ENCODE data around the gene PRAMEF12. TPM values are rescaled to one million over a fixed set of nuclear protein-coding genes. Genes with fewer than 3 reads are reported as not detected.

Gene PRAMEF12
- total and polyA plus RNA-seq, 10 of the 15 experiments (the other 5 are each of a cell fraction or from before 2014, with no cell fraction given) = not detected

- intact Hi-C loops (cut with micrococcal nuclease; ENCODE audit: unreplicated experiment) = no loop called here
- ChIA-PET CTCF (no interaction called here), SMC1A (ENCODE audit: uncharacterized antibody, unreplicated experiment) (no interaction called here), POLR2A (no interaction called here), RAD21 (ENCODE audit: unreplicated experiment) (no interaction called here)
- Histone ChIP-seq H4K20me1 (ENCODE audit: control insufficient read depth, insufficient read depth) (no peaks in the 10 kb centered on the region), H3K27ac (ENCODE audit: control insufficient read depth, insufficient read depth) (no peak overlapping the region), H3K36me3 (ENCODE audit: control insufficient read depth in 2 of 2, insufficient read depth in 2 of 2, low read length in 1 of 2) (no peaks in the 10 kb centered on the region), H3K4me3 (no peak overlapping the region), H3K9ac (ENCODE audit: control insufficient read depth, insufficient read depth, low read length) (no peak overlapping the region), H3K9me3 (replicated peaks; ENCODE audit: control insufficient read depth, insufficient read depth, low read length) (no peaks in the 10 kb centered on the region), H2AFZ (ENCODE audit: control insufficient read depth, low read depth, low read length) (no peak overlapping the region), H3K27me3 (replicated peaks in 1 of 2; ENCODE audit: control insufficient read depth in 2 of 2, insufficient read depth in 2 of 2, low read length in 1 of 2) (peaks cover 1 to 3% of the 10 kb centered on the region in 2 experiments; a peak in 3 of 4 replicates), H3K4me2 (ENCODE audit: control insufficient read depth, insufficient read depth) (no peak overlapping the region), H3K79me2 (ENCODE audit: control insufficient read depth, insufficient read depth, low read length) (no peaks in the 10 kb centered on the region), H3K4me1 (ENCODE audit: control insufficient read depth, insufficient read depth, low read length) (no peaks in the 10 kb centered on the region)
- FAIRE-seq = no peak
- in situ Hi-C loops (cut with MboI) = no loop called here
- no peak for ATAC-seq
- WGBS (ENCODE audit: insufficient coverage, insufficient replicate concordance, low lambda C conversion rate, missing lambda C conversion rate) = 32% methylated on average over 4 of the region's 4 CpGs
- DNase-seq (ENCODE audit: low read depth, low spot score) = no peak
- TF ChIP-seq HSF1 (IDR thresholded peaks at IDR 0.05; ENCODE audit: low read depth, low read length) (no peak), EGR1 (IDR thresholded peaks at IDR 0.05; ENCODE audit: borderline replicate concordance in 1 of 2, low read depth in 2 of 2, low read length in 2 of 2) (no peak), TCF12 (IDR thresholded peaks at IDR 0.05; ENCODE audit: low read depth, low read length) (no peak), EED (IDR thresholded peaks at IDR 0.05; ENCODE audit: low read depth) (no peak), PKNOX1 (IDR thresholded peaks at IDR 0.05) (no peak), ZNF217 (IDR thresholded peaks at IDR 0.05) (no peak), HCFC1 (IDR thresholded peaks at IDR 0.05; ENCODE audit: low read length) (no peak), TAF1 (IDR thresholded peaks at IDR 0.05; ENCODE audit: borderline replicate concordance, low read depth, low read length) (no peak), STAT1 (conservative IDR thresholded peaks at IDR 0.05) (no peak), CREB1 (IDR thresholded peaks at IDR 0.05; ENCODE audit: low read depth) (no peak), MAX (IDR thresholded peaks at IDR 0.05; ENCODE audit: low read depth, low read length) (no peak)
- no TSS peak for BruUV-seq (replicated peaks)
These were observed 18.8 kb upstream of the PRAMEF12 start for GRCh38 chr1:12754738-12755137.

All from GM12878 (cell line).